GM21825 (cell line): Measurements from ENCODE around the gene NCMAP.

ENCODE experiments used
- ATAC-seq: cut with Tn5 transposase; IDR thresholded peaks from one replicate; pipeline ENCODE4 v1.9.1; 2021; ENCODE audit warnings: mild to moderate bottlenecking, moderate library complexity; ENCODE audit not compliant: unreplicated experiment

NCMAP gene

DNA sequence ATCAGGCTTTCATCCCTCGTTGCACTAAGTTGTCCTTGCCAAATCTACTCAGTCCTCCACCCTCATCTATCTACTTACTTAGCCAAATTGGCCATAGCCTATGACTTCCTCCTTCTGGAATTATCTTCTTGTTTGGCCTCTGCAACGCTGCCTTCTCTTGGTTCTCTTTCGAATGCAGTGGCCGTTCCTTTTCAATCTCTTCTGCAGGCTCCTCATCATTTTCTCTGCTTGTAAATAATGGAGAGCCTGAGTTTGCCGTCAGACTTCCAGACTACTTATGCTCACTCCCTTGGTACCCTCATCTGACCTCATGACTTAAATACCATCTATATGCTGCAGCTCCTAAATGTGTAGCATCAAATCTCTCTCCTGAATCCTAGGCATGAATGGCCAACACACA is 64.8 kb downstream of the NCMAP start:
- no peak for ATAC-seq

DNA sequence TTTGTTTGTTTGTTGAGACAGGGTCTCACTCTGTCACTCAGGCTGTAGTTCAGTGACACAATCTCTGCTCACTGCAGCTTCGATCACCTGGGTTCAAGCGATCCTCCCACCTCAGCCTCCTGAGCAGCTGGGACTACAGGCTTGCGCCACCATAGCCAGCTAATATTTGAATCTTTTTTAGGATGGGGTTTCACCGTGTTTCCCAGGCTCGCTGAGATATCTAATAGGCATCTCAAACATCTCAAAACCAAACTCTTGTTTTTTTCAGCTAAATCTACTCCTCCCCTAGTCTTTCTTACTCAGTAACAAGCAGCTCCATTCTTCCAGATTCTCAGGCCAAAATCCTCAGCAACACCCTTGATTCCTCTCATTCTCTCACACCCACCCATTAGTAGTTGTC is 65.2 kb downstream of the NCMAP start:
- no peak for ATAC-seq

DNA sequence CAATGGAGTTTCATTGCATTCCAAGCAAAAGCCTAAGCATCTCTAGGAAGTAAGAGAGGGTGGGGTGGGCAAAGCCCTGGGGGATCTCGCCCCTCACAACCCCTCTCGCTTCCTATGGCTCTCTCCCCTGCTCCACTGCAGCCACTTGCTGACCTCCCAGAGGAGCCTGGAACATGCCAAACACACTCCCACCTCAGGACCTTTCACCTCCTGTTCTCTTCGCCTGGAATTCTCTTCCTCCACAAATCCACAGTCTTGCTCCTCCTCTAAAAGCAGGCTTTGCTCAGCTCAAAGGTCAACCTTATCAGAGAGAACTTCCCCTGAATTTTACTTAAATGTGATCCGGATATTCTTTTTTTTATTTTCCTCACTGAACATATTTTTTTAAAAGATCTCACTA is 66.3 kb downstream of the NCMAP start:
- ATAC-seq, result no peak

DNA sequence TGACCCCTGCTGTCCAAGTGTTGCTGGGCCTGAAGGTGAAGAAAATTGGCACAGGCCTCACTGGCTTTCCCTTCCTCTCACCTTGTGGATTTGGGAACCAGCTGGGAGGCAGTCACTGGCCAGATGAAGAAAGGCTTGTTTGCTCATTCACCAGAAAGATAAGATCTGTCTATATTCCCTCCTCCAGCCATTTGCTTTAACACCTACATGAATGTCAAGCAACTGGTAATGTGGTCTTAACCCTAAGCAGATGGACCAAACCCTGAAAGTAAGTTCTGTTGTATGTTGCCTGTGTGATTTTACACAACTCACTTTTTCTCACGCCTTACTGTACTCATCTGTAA is 76.9 kb downstream of the NCMAP start:
- ATAC-seq, result no peak

DNA sequence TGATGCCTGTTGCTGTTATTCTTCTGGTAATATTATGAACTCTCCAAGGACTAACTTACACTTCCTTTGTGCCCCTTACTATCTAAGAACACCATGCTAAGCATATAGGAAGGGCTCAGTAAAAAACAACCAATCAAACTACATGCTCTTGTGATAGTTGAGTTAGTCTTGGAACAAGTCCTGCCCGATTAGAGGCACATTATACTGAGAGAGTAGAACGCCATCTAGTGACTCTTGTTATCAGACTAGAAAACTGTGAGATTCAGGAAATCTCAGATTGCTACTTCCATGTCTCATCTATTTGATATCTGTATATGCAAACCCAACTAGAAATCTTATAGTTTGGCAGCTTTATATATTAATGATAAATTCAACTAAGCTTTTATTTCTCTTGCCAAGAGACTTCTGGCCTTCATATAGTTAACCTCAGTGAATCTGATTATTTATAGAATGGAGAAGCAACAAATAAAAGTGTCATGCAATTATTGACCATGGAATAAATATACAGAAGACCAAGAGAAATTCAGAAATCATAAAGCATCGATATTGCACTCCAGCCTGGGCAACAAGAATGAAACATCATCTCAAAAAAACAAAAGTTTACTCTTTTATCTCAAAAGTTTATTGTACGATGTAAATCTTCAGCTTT is 79.4 kb downstream of the NCMAP start:
- no peak for ATAC-seq

DNA sequence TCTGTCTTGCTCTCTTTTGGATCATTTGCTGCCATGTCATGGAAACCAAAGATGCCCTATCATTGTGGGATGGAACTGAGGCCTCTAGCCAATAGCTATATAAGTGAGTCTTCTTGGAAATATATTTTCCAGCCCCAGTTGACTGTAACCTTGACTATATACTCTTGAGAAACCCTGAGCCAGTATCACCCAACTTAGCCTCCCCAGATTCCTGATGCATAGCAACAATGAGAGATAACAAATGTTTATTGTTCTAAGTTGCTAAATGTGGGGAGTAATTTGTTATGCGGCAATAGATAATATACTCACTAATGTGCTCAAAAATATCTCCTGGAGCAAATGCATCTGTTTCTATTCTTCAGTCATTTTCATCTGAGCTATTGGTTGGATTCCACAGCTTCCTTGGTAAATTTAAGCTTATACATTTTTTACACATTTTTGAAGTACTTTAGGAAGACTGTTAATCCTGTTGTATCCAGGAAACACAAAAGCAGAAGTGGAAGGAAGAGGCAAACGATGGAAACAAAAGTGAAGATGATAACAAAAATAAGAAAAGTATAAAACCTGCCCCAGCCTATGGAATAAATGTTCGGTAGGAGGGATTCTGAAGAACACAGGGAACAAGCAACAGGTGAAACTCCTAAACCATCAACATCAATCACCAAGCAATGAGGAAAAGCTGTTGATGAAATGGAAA is 80.9 kb downstream of the NCMAP start:
- ATAC-seq, result no peak

DNA sequence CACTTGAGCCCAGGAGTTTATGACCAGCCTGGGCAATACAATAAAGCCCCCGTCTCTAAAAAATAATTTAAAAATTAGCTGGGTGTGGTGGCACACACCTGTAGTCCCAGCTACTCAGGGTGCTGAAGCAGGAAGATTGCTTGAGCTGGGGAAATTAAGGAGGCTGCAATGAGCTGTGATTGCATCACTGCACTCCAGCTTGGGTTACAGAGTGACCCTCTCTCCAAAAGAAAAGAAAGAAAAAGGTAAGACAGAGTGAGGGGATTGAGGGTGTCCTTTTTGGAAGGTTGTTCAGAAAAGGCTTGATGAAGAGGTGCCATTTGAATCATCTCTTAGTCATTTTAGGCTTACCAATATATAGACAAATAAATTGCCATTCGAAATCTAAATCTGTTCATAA is 83.2 kb downstream of the NCMAP start:
- ATAC-seq, result no peak

DNA sequence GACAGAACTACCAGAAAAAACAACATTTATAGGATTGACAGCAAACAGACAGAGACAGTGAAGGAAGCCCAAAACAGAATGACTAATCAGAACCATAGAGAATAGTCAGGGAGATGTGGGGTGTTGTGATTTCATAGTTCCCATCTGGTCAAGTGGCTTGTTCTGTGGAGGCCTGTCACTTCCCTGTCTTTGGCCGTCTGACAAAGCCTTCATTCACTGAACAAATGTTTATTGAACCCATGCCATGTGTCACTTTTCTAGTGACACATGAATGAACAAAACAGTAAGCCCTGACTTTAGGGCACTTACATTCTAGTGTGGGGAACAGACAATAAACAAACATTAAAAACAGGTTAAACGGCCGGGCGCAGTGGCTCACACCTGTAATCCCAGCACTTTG is 84.0 kb downstream of the NCMAP start:
- no peak for ATAC-seq

DNA sequence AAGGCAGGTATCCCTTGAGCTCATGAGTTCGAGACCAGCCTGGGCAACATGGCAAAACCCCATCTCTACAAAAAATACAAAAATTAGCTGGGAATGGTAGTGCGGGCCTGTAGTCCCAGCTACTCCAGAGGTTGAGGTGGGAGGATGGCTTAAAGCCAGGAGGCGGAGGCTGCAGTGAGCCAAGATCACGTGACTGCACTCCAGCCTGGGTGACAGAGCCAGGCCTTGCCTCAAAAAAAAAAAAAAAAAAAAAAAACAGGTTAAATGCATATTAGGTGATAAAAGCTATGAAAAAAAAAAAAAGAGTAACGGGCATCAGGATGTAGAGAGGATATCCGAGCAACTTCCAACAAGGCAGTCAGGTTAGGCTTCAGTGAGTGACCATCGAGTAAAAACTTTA is 84.4 kb downstream of the NCMAP start:
- no peak for ATAC-seq

DNA sequence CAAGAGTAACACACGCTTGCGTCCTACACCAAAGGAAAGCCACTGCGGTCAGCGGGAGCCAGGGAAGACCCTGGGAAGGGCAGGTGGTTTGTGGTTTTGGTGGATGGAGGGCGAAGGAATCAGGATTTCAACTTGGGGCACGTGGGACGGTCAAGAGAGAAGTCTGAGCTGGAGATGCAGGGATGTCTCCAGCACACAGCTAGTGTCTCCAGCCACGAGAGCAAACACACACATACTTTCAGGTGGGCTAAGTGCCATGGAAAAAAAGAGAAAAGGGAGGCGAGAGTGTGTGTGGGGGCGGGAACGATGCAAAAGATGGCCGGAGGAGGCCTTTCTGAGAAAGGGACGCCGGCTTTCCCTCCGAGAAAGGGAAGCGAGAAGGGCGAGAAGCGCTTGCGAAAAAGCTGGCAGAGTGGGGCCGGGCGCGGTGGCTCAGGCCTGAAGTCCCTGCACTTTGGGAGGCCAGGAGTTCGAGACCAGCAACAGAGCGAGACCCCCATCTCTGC is 85.8 kb downstream of the NCMAP start:
- no peak for ATAC-seq

DNA sequence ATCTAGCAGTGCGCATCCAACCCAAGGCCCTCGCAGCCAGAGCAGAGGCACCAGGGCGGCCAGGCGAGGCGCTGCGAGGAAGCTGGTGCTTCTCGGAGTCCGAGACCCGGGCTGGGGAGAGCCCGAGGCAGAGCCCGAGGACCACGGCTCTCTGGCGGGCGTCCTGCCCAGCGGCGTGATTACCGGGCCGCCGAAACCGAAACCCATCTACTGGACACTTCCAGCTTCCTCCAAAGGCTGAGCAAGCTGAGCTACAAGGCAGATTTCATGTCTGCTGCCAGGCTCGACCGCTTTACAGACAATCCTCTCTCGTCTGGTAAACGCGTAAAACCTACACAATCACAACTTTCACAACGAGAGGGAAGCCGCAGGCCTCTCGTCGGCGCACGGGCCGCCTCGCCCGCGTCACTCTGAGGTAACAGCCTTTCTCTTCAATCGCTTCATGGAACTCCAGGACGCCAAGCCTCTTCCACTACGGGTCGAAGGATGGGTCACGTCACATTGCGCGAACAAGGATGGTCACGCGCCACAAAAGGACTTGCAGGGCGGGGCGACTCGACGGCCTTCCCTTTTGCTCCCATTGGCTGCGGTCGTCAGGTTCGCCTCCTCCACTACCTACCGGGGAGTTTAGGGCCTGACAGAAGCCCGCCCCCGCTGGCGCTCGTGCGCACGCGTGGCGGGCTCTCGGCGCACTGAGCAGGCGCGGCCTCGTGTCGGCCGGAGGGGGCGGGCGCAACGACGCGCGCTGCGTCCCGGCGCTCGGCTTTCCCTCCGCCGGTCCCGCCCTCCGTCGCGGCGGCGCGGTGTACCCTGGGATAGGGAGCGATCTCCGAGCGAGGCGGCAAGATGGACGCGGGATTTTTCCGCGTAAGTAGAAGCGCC is 86.8 kb downstream of the NCMAP start, which contains the start of gene SRRM1:
SRRM1 (plus strand) TSS at position 822 of the 882 bp plus-strand sequence; CDS start at position 847, 25 bp downstream.
- peak; percentile 85 for ATAC-seq

DNA sequence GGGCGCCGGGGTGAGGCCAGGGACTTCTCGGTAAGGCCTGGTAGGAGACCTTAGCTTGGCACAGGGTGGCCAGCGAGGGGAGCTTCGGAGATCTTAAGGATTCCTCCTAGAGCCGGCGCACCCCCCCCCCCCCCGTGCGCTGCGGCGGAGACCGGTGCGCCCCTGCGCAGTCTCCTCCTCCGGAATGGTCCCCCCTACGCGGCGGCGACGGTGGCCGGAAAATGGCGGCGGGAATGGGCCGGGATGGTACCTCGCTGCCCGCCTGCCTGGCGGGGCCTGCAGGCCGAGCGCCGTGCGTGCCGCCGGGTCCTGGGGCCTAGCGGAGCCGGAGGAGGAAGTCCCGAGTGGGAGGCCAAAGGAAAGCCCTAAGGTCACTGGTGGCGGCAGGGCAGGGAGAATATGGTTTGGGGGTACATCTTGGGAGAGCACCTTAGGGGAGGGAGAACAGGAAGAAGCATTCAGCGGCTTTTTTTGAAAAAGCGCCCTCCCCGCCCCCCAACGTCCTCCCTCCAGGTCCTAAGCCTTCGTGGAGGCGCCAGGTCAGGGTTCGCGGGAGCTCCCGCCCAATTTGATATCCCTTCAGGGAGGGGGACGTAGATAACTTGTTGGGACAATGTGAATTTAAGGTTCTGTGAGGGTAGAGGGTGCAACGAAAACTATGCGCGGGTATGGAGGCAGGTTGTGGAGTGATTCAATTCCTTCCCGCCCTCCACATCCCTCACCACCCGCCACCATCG is 87.6 kb downstream of the NCMAP start:
- ATAC-seq, result peak; percentile 15

DNA sequence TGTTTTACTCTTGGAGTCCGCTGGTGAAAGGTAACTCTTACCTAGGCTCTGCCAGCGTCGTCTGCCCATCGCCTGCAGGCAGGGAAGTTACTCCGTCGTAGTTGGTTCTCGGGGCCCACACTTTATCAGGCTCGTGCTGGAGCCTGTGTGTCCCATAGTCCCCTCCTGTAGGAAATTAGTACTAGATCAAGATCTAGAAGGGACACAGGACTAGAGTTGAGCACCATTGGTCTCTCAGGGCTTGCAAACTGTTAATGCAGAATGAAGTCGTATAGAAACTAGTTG is 88.2 kb downstream of the NCMAP start:
- ATAC-seq, result no peak

DNA sequence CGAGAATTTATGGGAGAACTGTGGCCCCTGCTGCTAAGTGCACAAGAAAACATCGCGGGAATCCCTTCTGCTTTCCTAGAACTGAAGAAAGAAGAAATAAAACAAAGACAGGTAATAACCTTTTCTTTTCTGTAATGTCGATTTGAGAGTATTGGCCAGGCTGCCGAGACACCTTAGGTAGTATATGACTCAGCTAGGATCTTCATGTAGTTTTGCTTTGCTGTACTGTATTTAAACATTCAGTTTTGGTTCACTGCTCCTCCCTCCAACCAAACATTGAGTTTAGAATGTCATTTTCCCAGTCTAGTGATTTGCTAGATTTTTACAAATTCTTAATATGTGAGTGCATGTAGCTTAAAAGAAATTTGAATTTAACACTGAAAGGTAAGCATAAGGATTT is 93.0 kb downstream of the NCMAP start:
- ATAC-seq, result no peak

DNA sequence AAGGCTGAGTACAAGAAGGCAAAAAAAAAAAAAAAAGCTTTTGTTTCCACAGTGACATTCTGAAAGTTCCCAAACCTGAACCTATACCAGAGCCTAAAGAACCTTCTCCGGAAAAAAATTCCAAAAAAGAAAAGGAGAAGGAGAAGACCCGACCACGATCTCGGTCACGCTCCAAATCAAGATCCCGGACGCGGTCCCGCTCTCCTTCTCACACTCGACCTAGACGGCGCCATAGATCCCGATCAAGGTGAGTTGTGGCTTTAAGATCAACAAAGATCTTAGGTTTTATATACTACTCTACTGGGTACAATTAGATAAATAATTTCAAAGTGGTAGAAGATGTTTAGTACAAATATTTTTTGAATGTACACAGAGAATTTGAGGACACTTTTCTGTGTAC is 96.5 kb downstream of the NCMAP start:
- ATAC-seq, result no peak

DNA sequence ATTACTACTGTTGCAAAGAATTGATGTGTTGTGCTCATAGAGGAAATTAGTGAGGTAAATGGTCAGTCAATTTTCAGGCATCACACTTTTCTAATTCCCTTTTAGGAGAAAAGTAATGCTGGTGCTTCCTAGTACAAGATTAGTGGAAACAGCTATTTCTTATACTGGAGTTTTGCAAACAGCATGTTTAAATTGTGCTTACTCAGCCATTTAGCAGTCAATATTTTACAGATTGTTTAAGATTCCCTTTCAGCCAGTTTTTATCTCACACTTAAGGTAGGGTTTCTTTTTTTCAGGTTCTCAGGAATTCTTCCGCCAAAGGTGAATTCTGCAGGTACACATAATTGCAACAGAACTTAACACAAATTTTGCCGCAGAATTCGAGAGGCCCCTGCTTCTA is 98.1 kb downstream of the NCMAP start:
- ATAC-seq, result no peak

DNA sequence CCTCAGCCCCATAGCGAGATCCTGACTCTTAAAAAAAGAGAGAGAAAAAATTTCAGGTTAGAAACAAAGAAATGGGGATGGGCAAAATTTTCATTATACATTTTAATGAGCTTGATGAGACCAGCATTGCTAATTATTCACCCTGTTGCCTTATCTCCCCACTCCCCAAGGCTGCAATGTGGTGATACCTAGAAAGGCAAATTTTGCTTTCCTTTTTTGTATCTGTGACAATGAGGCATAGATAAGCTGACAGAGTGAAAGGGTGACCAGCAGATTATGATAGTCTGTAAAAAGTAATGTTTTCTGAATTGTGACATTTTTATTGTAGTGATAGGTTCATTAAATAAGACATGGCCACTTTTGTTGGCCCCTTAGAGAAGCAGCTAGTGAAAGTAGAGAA is 100.2 kb downstream of the NCMAP start:
- ATAC-seq, result no peak

DNA sequence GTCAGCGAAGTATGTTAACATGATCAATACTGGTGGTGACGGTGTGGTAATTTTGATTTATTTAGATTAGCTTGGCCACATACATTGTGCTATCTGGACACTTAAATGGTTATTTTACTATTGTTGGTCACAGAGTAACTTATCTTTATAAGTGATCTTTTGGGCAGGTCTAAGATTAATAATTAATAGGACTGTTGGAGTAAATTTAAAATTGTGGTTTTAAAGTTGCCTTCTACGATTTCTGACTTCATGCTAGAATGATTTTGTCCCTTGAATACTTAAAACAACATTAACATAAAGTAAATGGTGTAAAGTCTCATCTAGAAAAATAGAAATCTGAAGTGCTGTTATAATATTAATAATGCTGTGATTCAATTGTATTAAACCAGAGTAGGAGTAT is 101.9 kb downstream of the NCMAP start:
- ATAC-seq, result no peak
